MCF 10A (cell line): ENCODE data around the gene IL2RA. TPM values are rescaled to one million over a fixed set of nuclear protein-coding genes. Genes with fewer than 3 reads are reported as not detected.
A peak's percentile ranks its signal among the peaks of the same experiment; 100 is the strongest.
"Not testable (repeated sequence)": the region's sequence is repeated elsewhere in the genome, so short reads cannot be mapped to it uniquely, and the experiment has no call there.

Experiments
- BruUV-seq: library from RNA; stranded (reverse); fragments of 400-500 nt; replicated peaks from 2 replicates; lab custom pipeline; 2021; lab: Mats Ljungman, UMichigan
- CTCF ChIA-PET: fragments of 300-600 bp; sonication (Branson Sonifier 250); formaldehyde crosslinking; extraction: SDS; loops from one replicate; lab custom pipeline; 2021; ENCODE audit warnings: antibody characterized with exemption, inconsistent platforms; lab: Yijun Ruan, JAX
- POLR2A ChIA-PET: fragments of 300-600, 350-650 bp; sonication (Branson Sonifier 250); formaldehyde crosslinking; extraction: SDS; loops from one replicate; lab custom pipeline; 2020; ENCODE audit warnings: antibody characterized with exemption, inconsistent platforms; lab: Yijun Ruan, JAX
- DNase-seq: peaks from one replicate; pipeline ENCODE4 v3.0.0-alpha.2; 2018; ENCODE audit not compliant: unreplicated experiment
- H3K27ac Mint-ChIP-seq: one replicate; pipeline ENCODE4 v1.8.0; 2022; ENCODE audit warnings: mild to moderate bottlenecking, low read depth, mixed read lengths; ENCODE audit not compliant: unreplicated experiment
- H3K27me3 Mint-ChIP-seq: one replicate; pipeline ENCODE4 v1.8.0; 2022; ENCODE audit warnings: mixed read lengths; ENCODE audit not compliant: insufficient read depth, unreplicated experiment
- H3K36me3 Mint-ChIP-seq: one replicate; pipeline ENCODE4 v1.8.0; 2022; ENCODE audit warnings: mild to moderate bottlenecking, moderate library complexity, mixed read lengths; ENCODE audit not compliant: insufficient read depth, unreplicated experiment
- H3K4me1 Mint-ChIP-seq: one replicate; pipeline ENCODE4 v1.8.0; 2022; ENCODE audit warnings: mixed read lengths; ENCODE audit not compliant: insufficient read depth, unreplicated experiment
- H3K4me3 Mint-ChIP-seq: one replicate; pipeline ENCODE4 v1.8.0; 2022; ENCODE audit warnings: mild to moderate bottlenecking, moderate library complexity, mixed read lengths; ENCODE audit not compliant: unreplicated experiment
- H3K9me3 Mint-ChIP-seq: one replicate; pipeline ENCODE4 v1.8.0; 2022; ENCODE audit warnings: mixed read lengths; ENCODE audit not compliant: unreplicated experiment
- CTCF ChIP-seq: fragments of 200-600 bp; IDR thresholded peaks from one replicate; pipeline ENCODE4 v1.8.0; 2022; ENCODE audit warnings: antibody characterized with exemption, mild to moderate bottlenecking; ENCODE audit not compliant: unreplicated experiment
- intact Hi-C: fragments of 100-400 bp; cut with micrococcal nuclease; formaldehyde crosslinking; loops from 2 replicates; pipeline ENCODE4 v1.14.1; 2022
- total RNA-seq: library from RNA; stranded (reverse); gene quantifications from 2 replicates; pipeline ENCODE4 v1.2.3, GENCODE V29; 2022

The IL2RA gene
- total RNA-seq, 1 experiment from 2014 or later = not detected

GRCh38 chr10:6108631-6109443, 46.7 kb upstream of the IL2RA start:
- CTCF ChIA-PET = interaction anchor here (0.8 to 7.7 kb wide), 9 partner anchors 8 to 730 kb away, joined by 3 to 80 read pairs (median 4); no protein-coding TSS in a partner anchor
- peaks cover 11% of the 10 kb centered on the region for H3K4me1 Mint-ChIP-seq
- BruUV-seq = no TSS peak

GRCh38 chr10:6108072-6108471, 45.9 kb upstream of the IL2RA start:
- peaks cover 11% of the 10 kb centered on the region for H3K4me1 Mint-ChIP-seq
- H3K36me3 Mint-ChIP-seq = peaks cover 90% of the 10 kb centered on the region
- no peak for DNase-seq
- ChIA-PET CTCF (interaction anchor here (0.8 to 7.7 kb wide), 8 partner anchors 10 to 731 kb away, joined by 3 to 80 read pairs (median 4); partner anchors contain the start of gene PFKFB3), POLR2A (interaction anchor here (0.9 to 1.7 kb wide), 2 partner anchors 29 to 293 kb away, joined by 3 to 4 read pairs; no protein-coding TSS in a partner anchor)
- no peak for TF ChIP-seq CTCF
- H3K27me3 Mint-ChIP-seq = no peaks in the 10 kb centered on the region
- H3K9me3 Mint-ChIP-seq = no peaks in the 10 kb centered on the region
- intact Hi-C loops = no loop called here
- no TSS peak for BruUV-seq
- no peak overlapping the region for H3K4me3 Mint-ChIP-seq
- no peak overlapping the region for H3K27ac Mint-ChIP-seq

More at GRCh38 chr10:6108631-6109443, 46.7 kb upstream of the IL2RA start:
- no peaks in the 10 kb centered on the region for H3K9me3 Mint-ChIP-seq
- no peak overlapping the region for H3K4me3 Mint-ChIP-seq
- H3K36me3 Mint-ChIP-seq = peaks cover 90% of the 10 kb centered on the region
- intact Hi-C loops = loop anchor here (1.0 kb wide), 4 partner anchors 42 to 297 kb away; partner anchors contain the start of gene PFKFB3
- H3K27me3 Mint-ChIP-seq = no peaks in the 10 kb centered on the region
- peak; percentile 51 for DNase-seq
- H3K27ac Mint-ChIP-seq = no peak overlapping the region
- peak; percentile 76 for TF ChIP-seq CTCF
- POLR2A ChIA-PET = interaction anchor here (0.9 to 1.7 kb wide), 3 partner anchors 11 to 293 kb away, joined by 3 to 5 read pairs (median 4); no protein-coding TSS in a partner anchor

DNA sequence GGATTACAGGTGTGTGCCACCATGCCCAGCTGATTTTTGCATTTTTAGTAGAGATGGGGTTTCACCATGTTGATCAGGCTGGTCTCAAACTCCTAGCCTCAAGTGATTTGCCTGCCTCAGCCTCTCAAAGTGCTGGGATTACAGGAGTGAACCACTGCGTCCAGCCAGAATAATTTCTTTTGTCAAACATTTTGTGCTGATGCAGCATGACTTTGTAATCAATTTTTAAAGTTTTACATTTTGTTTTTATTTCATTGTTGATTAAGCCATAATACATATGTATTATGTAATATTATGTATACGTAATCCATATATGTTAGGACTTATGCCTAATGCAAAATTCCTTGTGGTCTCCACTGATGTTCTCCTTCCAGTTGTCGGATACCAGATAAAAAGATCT, 45.4 kb upstream of the IL2RA start:
- peaks cover 11% of the 10 kb centered on the region for H3K4me1 Mint-ChIP-seq
- ChIA-PET CTCF (interaction anchor here (0.6 to 7.7 kb wide), 7 partner anchors 19 to 1003 kb away, joined by 3 to 80 read pairs (median 4); partner anchors contain the start of gene PFKFB3), POLR2A (interaction anchor here (0.6 to 1.7 kb wide), 2 partner anchors 29 to 286 kb away, joined by 3 to 4 read pairs; no protein-coding TSS in a partner anchor)
- H3K27ac Mint-ChIP-seq, H3K9me3 Mint-ChIP-seq, intact Hi-C loops, BruUV-seq, H3K4me3 Mint-ChIP-seq, H3K27me3 Mint-ChIP-seq, DNase-seq: not testable (repeated sequence)
- peaks cover 90% of the 10 kb centered on the region for H3K36me3 Mint-ChIP-seq

- H3K4me3 Mint-ChIP-seq = no peak overlapping the region
- no peaks in the 10 kb centered on the region for H3K27me3 Mint-ChIP-seq
- no peaks in the 10 kb centered on the region for H3K9me3 Mint-ChIP-seq
- H3K36me3 Mint-ChIP-seq = peaks cover 88% of the 10 kb centered on the region
- ChIA-PET CTCF (no interaction called here), POLR2A (no interaction called here)
- intact Hi-C loops = no loop called here
- DNase-seq = no peak
- no TSS peak for BruUV-seq
- no peak overlapping the region for H3K27ac Mint-ChIP-seq
- no peak for TF ChIP-seq CTCF
- peaks cover 5% of the 10 kb centered on the region for H3K4me1 Mint-ChIP-seq
Measured at GRCh38 chr10:6103591-6103990, 41.4 kb upstream of the IL2RA start.
